ENCODE results near the gene TMPRSS9.
"Not testable (repeated sequence)": the region's sequence is repeated elsewhere in the genome, so short reads cannot be mapped to it uniquely, and the experiment has no call there.

The TMPRSS9 gene

DNA sequence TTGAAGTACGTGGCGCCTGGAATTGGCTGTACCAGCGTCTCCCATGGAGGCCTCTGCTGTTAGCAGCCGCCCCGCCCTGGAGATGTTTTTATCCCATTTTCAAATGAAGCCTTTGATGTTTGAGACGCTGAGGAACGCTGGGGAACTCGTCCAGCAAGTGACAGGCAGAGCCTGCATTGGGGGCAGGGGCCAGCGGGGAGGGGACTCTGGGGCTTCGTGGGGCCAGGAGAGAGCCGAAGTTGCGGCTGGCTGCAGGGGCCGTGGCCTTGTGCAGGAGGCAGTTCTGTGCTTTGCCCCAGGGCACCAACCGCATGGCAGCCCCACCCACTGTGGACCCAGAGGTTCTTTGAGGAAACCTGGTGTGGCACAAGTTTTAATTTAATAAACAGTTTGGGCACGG is 18.1 kb upstream of the TMPRSS9 start:
- Mint-ChIP-seq H3K4me1 (no peaks in the 10 kb centered on the region), H3K9me3 (no peaks in the 10 kb centered on the region), H3K27me3 (no peaks in the 10 kb centered on the region), H3K4me3 (no peak overlapping the region), H3K36me3 (peaks cover 11% of the 10 kb centered on the region), H3K27ac (no peak overlapping the region)
- no peak for DNase-seq
- CTCF ChIA-PET, result no interaction called here

DNA sequence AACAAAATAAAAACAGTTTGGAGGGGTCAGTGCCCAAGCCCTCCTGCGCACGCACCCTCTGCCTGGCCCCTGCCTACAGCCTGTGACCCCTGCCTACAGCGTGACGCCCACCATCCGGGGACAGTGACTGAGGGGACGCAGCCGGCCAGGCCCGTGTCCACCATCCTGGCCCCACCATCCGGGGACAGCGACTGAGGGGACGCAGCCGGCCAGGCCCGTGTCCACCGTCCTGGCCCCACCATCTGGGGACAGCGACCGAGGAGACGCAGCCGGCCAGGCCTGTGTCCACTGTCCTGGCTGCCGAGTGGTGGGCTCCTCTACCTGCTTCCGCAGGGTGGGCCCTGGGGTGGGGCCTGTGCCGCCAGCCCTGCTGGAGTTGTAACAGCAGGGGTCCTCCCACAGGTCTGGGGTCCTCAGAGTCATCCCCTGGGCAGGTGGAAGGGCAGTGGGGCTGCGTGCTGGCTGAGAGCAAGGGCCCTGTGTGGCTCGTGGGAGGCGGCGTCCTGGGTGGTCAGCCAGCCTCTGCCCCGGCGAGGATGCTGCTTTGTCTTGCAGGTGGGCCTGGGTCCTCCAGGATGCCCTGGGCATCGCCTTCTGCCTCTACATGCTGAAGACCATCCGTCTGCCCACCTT is 17.3 kb upstream of the TMPRSS9 start:
- Mint-ChIP-seq H3K9me3 (no peaks in the 10 kb centered on the region), H3K36me3 (peaks cover 6% of the 10 kb centered on the region), H3K4me3 (no peak overlapping the region), H3K27ac (no peak overlapping the region), H3K4me1 (no peaks in the 10 kb centered on the region), H3K27me3 (no peaks in the 10 kb centered on the region)
- CTCF ChIA-PET, result no interaction called here
- DNase-seq, result no peak

GRCh38 chr19:2343289-2343982 is 16.6 kb upstream of the TMPRSS9 start:
- Mint-ChIP-seq H3K9me3 (no peaks in the 10 kb centered on the region), H3K27me3 (no peaks in the 10 kb centered on the region), H3K36me3 (peaks cover 6% of the 10 kb centered on the region), H3K4me1 (no peaks in the 10 kb centered on the region), H3K4me3 (no peak overlapping the region), H3K27ac (no peak overlapping the region)
- CTCF ChIA-PET, result no interaction called here
- DNase-seq, result no peak

- Mint-ChIP-seq H3K9me3 (no peaks in the 10 kb centered on the region), H3K36me3 (peaks cover 6% of the 10 kb centered on the region), H3K4me1 (no peaks in the 10 kb centered on the region), H3K4me3 (no peak overlapping the region), H3K27ac (no peak overlapping the region), H3K27me3 (no peaks in the 10 kb centered on the region)
- CTCF ChIA-PET, result no interaction called here
- no peak for DNase-seq
Measured at GRCh38 chr19:2344381-2344870, 15.6 kb upstream of the TMPRSS9 start.

GRCh38 chr19:2345076-2345475 is 15.0 kb upstream of the TMPRSS9 start:
- CTCF ChIA-PET, result no interaction called here
- Mint-ChIP-seq H3K27me3 (no peaks in the 10 kb centered on the region), H3K4me1 (no peaks in the 10 kb centered on the region), H3K4me3 (no peak overlapping the region), H3K9me3 (no peaks in the 10 kb centered on the region), H3K36me3 (peaks cover 6% of the 10 kb centered on the region), H3K27ac (no peak overlapping the region)
- no peak for DNase-seq

- no peak for DNase-seq
Measured at GRCh38 chr19:2345794-2346663, 14.0 kb upstream of the TMPRSS9 start.

GRCh38 chr19:2349818-2350217 is 10.2 kb upstream of the TMPRSS9 start:
- H3K27ac Mint-ChIP-seq, H3K4me3 Mint-ChIP-seq, H3K27me3 Mint-ChIP-seq, H3K9me3 Mint-ChIP-seq, H3K36me3 Mint-ChIP-seq, DNase-seq, CTCF ChIA-PET, H3K4me1 Mint-ChIP-seq: not testable (repeated sequence)

More at GRCh38 chr19:2345794-2346663, 14.0 kb upstream of the TMPRSS9 start:
- H3K4me1 Mint-ChIP-seq, result no peaks in the 10 kb centered on the region
- H3K36me3 Mint-ChIP-seq, result peaks cover 6% of the 10 kb centered on the region
- H3K27me3 Mint-ChIP-seq, result no peaks in the 10 kb centered on the region
- no peak overlapping the region for H3K27ac Mint-ChIP-seq
- CTCF ChIA-PET, result no interaction called here
- no peaks in the 10 kb centered on the region for H3K9me3 Mint-ChIP-seq
- H3K4me3 Mint-ChIP-seq, result no peak overlapping the region

DNA sequence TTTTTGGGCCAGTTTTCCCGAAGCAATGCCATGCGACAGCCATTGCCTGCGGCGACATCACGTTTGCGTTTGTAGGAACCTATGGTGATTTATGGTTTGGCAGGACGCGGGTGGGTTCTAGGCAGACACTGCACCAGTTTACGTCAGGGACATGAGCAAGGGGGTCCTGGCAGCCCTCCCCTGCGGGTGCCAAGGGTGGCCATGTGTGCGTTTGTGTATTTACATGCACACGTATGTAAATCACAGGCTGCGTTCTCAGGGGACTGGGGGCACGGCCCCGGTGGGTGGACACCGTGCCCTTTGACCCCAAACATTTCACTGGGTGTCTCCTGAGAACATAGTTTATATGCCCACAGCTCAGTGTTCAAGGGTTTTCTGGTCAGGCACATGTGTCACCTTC is 9.4 kb upstream of the TMPRSS9 start:
- Mint-ChIP-seq H3K27ac (no peak overlapping the region), H3K36me3 (peaks cover 4% of the 10 kb centered on the region), H3K9me3 (no peaks in the 10 kb centered on the region), H3K4me3 (no peak overlapping the region), H3K27me3 (no peaks in the 10 kb centered on the region), H3K4me1 (no peaks in the 10 kb centered on the region)
- CTCF ChIA-PET, result no interaction called here
- no peak for DNase-seq

- DNase-seq, result no peak
- no peak overlapping the region for H3K4me3 Mint-ChIP-seq
- CTCF ChIA-PET, result interaction anchor here (0.6 kb wide), 1 partner anchor 196 kb away, joined by 3 read pairs; no protein-coding TSS in a partner anchor
- no peaks in the 10 kb centered on the region for H3K9me3 Mint-ChIP-seq
- peaks cover 2% of the 10 kb centered on the region for H3K36me3 Mint-ChIP-seq
- H3K27me3 Mint-ChIP-seq, result no peaks in the 10 kb centered on the region
- H3K27ac Mint-ChIP-seq, result no peak overlapping the region
- H3K4me1 Mint-ChIP-seq, result no peaks in the 10 kb centered on the region
Measured at GRCh38 chr19:2351591-2351990, 8.5 kb upstream of the TMPRSS9 start.

DNA sequence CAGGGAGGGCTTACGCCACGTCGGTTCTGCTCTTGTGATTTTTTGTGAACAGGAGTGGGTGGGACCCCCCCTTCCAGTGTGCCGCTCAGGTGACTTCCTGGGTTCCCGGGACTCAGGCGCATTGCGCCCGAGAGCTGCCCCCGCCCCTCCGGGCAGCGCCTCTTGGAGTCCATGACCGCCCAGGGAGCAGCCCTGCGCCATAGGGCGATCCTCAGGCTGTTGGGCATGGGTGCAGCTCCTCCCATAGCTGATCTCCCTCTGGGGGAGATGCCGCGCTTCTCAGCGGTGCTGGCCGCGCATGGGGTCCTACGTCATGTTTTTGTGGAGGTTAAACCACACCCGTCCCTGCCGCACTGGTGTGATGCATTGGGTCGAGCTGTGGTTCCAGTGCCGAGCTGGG is 7.9 kb upstream of the TMPRSS9 start:
- H3K4me3 Mint-ChIP-seq, result no peak overlapping the region
- CTCF ChIA-PET, result interaction anchor here (0.6 kb wide), 1 partner anchor 196 kb away, joined by 3 read pairs; no protein-coding TSS in a partner anchor
- H3K27me3 Mint-ChIP-seq, result no peaks in the 10 kb centered on the region
- H3K4me1 Mint-ChIP-seq, result no peaks in the 10 kb centered on the region
- no peak for DNase-seq
- no peaks in the 10 kb centered on the region for H3K9me3 Mint-ChIP-seq
- peaks cover 2% of the 10 kb centered on the region for H3K36me3 Mint-ChIP-seq
- no peak overlapping the region for H3K27ac Mint-ChIP-seq

- no peak for DNase-seq
- peaks cover 2% of the 10 kb centered on the region for H3K36me3 Mint-ChIP-seq
- H3K4me1 Mint-ChIP-seq, result no peaks in the 10 kb centered on the region
- H3K27ac Mint-ChIP-seq, result no peak overlapping the region
- peaks cover 3% of the 10 kb centered on the region for H3K27me3 Mint-ChIP-seq
- H3K9me3 Mint-ChIP-seq, result no peaks in the 10 kb centered on the region
- CTCF ChIA-PET, result interaction anchor here (1.1 kb wide), 1 partner anchor 10 kb away, joined by 3 read pairs; no protein-coding TSS in a partner anchor
- no peak overlapping the region for H3K4me3 Mint-ChIP-seq
Measured at GRCh38 chr19:2353159-2353886, 6.7 kb upstream of the TMPRSS9 start.

DNA sequence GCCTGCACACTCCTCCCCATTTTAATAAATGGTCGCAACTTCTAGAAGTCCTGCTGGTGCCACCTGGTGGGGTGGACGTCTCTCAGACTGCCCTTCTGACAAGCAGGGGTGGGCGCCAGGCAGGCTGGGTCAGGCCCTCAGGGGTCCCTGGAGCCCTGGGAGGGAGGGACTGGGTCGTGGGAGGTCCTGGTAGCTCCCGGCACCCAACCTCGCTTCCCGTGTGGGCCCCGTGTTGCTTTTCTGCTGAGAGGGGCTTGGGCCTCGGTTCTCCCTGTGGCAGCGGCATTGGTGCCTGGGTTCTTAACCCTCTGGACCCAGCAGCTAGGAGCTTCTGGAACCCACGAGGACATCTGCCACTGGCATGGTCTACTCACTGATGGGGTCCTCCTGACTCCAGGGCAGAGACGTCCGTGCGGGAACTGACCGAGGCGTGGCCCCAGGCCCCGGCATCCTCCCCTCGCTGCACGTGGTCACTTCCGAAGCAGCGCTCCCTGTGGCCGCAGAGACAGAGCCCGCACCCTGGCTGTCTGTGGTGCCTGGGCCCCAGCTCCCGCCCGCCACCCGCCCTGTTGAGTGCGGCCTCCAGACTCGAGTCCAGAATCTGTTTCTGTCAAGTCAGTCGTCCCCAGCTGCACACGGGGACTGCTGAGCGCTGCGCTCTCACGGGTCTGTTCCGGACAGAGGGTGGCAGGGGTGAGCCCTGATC is 6.0 kb upstream of the TMPRSS9 start:
- H3K9me3 Mint-ChIP-seq, result no peaks in the 10 kb centered on the region
- H3K4me3 Mint-ChIP-seq, result no peak overlapping the region
- H3K36me3 Mint-ChIP-seq, result peaks cover 2% of the 10 kb centered on the region
- peaks cover 10% of the 10 kb centered on the region for H3K27me3 Mint-ChIP-seq
- no peak for DNase-seq
- H3K27ac Mint-ChIP-seq, result no peak overlapping the region
- no peaks in the 10 kb centered on the region for H3K4me1 Mint-ChIP-seq
- CTCF ChIA-PET, result no interaction called here

GRCh38 chr19:2354670-2355069 is 5.4 kb upstream of the TMPRSS9 start:
- Mint-ChIP-seq H3K4me1 (no peaks in the 10 kb centered on the region), H3K27ac (no peak overlapping the region), H3K36me3 (peaks cover 2% of the 10 kb centered on the region), H3K27me3 (peaks cover 16% of the 10 kb centered on the region), H3K4me3 (no peak overlapping the region), H3K9me3 (no peaks in the 10 kb centered on the region)
- DNase-seq, result no peak
- CTCF ChIA-PET, result no interaction called here
